GM18508 (cell line): Measurements from ENCODE around the gene C16orf90.
"Not testable (repeated sequence)": the region's sequence is repeated elsewhere in the genome, so short reads cannot be mapped to it uniquely, and the experiment has no call there.

Experiments
- ATAC-seq: cut with Tn5 transposase; IDR thresholded peaks from one replicate; pipeline ENCODE4 v1.9.1; 2021; ENCODE audit warnings: moderate number of reproducible peaks; ENCODE audit not compliant: insufficient read depth, unreplicated experiment

The C16orf90 gene

DNA sequence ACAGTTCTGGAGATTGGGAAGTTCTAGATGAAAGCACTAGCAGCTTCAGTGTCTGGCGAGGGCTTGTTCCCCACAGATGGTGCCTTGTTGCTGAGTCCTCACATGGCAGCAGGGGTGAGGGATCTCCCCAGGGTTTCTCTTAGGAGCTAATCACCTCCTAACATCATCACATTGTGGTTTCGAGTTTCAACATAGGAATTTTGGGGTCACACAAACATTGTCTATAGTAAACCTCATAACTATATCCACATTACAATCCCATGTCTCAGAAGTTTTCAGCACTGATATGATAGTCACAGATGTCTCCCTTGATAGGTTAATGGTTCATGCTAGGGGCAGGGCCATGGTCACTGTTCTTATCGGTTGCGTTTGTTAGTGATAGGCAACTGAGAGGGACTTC, 19.3 kb upstream of the C16orf90 start:
- no peak for ATAC-seq

GRCh38 chr16:3513892-3514583, 18.7 kb upstream of the C16orf90 start:
- no peak for ATAC-seq

GRCh38 chr16:3511286-3512180, 16.2 kb upstream of the C16orf90 start:
- ATAC-seq, result no peak

GRCh38 chr16:3510416-3510815, 15.1 kb upstream of the C16orf90 start:
- no peak for ATAC-seq

DNA sequence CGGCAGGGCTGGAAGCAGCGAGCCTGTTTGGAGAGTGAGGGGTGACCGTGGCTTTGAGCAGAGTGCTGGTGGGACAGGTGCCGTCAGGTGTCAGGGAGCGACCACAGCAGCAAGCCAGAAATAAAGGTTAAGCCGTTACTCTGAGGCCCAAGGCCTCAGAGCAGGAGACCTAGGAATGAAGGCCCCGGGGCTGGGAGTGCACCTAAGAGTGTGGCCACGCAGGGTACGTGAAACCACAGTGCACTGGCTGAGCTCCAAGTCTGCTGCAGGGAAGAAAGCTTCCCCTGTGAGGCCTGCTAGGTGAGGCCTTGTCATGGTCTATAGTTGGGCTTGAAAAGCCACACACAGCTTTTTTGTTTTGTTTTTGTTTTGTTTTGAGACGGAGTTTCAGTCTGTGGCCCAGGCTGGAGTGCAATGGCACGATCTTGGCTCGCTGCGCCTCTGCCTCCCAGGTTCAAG, 14.2 kb upstream of the C16orf90 start:
- ATAC-seq, result no peak

GRCh38 chr16:3508736-3509135, 13.4 kb upstream of the C16orf90 start:
- ATAC-seq, result no peak

GRCh38 chr16:3503523-3503922, 8.2 kb upstream of the C16orf90 start:
- no peak for ATAC-seq

DNA sequence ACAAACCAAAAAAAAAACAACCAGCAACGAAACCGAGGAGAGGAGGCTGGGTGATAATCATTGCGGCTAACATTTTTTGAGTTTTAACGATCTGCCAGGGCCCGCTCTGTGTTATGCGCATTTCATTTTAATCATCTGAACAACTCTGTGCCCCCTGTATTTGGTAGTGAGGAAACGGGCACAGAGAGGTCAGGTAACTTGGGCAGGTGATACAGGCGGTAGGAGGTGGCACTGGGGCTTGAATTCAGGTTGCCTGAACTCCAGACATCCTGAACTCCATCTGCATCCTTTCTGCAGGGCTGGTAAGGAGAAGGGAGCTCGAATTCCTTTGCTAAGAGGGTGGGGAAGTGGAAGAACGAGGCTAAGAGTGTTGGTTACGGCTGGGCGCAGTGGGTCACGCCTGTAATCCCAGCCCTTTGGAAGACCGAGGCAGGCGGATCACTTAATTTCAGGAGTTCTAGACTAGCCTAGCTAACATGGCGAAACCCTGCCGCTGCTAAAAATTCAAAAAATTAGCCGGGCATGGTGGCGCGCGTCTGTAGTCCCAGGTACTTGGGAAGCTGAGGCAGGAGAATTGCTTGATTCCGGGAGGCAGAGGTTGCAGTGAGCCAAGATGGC, 6.6 kb upstream of the C16orf90 start:
- ATAC-seq, result no peak

GRCh38 chr16:3501412-3501761, 6.1 kb upstream of the C16orf90 start:
- not testable (repeated sequence) for ATAC-seq

DNA sequence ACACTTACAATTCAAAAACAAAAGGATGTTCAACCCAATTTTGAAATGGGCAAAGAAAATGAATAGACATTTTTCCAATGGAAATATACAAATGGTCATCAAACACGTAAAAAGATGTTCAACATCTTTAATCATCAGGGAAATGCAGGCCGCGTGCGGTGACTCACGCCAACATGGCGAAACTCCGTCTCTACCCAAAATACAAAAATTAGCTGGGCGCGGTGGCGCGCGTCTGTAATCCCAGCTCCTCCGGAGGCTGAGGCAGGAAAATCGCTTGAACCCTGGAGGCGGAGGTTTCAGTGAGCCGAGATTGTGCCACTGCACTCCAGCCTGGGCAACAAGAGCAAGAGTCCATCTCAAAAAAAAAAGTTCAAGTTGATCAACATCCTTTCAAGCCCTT, 3.7 kb upstream of the C16orf90 start:
- ATAC-seq, result no peak

- ATAC-seq, result no peak
Observed at GRCh38 chr16:3497771-3498170, 2.5 kb upstream of the C16orf90 start.

DNA sequence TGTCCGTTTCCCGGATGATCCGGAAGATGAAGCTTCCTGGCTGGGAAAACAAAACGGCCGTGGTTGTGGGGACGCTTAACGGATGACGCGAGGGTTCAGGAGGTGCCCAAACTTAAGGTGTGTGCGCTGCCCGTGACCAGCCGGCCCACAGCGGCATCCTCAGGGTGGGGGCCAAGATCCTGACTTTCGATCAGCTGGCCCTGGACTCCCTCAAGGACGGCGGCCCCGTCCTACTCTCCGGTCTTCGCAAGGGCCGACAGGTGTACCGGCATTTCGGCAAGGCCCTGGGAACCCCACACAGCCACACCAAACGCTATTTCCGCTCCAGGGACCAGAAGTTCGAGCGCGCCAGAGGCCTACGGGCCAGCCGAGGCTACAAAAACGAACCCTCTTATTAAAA, 1.1 kb upstream of the C16orf90 start:
- ATAC-seq, result no peak

- no peak for ATAC-seq
Observed at GRCh38 chr16:3494386-3494973, 809 bp downstream of the C16orf90 start.

DNA sequence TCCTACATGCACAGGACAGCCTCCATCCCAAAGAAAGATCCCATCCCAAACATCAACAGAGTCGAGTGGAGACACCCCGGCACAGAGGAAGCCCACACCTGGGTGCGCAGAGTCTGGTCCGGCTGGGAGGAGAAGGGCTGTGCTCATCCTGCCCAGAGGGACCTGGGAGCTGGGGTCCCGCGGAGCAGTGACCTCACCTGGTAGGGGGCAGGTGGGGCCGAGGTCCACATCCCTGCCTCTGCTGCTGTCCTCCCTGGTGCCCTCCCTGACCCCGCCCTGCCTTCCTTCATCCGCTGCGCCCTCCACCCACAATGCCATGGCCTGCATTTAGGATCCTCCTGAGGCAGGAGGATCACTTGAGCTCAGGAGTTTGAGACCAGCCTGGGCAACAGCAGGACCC, 2.9 kb downstream of the C16orf90 start:
- no peak for ATAC-seq

DNA sequence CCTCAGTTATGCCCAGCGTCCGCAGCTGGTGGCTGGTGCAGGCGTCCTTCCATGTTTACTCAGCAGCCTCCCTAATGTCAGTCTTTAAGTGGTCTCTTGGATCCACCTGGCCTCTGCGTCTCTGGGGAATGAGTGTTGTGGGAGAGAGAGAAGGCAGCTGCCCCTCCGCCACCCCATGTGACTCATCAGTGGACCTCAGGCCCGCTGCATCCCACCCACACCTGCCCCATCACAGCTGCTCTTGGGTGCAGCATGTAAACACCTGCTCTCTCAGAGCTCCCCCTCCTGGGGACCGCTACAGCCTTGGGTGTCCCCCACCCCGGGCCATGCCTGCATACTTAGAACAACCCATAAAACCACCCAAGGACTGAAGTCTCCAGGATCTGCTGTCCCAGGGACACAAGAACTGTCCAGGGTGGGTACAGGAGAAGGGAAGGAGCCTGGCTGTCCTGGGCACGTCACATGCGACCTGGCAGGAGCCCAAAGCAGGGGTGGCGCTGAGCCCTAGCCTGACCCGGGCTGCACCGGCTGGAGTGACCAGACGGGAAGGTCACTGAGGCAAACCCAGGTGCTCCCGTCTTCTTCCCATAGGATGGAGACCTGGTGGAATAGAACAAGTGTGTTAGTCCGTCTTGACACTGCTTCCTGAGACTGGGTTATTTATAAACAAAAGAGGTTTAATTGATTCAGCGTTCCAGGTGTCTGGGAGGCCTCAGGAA, 4.2 kb downstream of the C16orf90 start:
- no peak for ATAC-seq

- no peak for ATAC-seq
Observed at GRCh38 chr16:3488801-3489200, 6.5 kb downstream of the C16orf90 start.

DNA sequence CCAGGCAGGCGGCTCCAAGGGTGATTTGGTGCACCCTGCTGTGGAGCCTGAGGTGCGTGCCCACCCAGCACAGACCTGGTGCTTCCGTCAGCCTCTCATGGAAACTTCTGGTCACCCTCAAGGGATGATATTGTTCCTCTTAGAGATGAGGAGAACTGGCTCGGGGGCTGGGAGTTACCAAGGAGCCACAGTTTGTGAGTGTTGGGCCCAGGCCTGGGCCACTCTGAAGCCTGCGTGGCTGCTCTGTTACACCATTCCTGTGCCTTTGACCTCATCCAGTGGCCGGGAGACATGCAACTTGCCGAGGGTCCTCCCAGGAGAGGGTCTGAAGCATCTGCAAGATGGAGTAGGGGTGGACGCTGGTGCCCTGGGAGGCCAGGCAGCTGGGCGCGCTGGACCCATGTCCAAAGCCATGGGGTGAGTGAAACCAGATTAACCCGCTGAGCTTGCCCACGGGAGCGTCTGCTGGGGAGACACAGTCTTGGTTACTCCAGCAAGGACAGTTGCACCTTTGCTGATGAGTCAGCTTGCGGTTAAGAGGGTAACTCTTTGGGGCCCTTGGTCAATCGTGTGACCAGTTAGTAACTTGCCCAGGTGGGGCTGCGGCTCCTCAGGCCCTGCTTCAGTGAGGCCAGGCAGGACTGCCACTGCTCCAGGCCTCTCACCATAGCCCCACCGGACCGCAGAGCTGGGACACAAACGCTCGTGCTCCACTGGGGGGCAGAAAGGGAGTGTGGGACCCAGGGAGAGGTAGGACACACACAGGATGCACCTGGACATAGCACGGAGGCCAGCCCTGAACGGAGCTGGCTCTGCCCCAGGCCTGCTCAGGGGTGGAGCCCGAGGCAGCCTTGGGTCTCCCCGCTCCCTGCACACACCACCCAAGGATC, 7.5 kb downstream of the C16orf90 start:
- no peak for ATAC-seq

DNA sequence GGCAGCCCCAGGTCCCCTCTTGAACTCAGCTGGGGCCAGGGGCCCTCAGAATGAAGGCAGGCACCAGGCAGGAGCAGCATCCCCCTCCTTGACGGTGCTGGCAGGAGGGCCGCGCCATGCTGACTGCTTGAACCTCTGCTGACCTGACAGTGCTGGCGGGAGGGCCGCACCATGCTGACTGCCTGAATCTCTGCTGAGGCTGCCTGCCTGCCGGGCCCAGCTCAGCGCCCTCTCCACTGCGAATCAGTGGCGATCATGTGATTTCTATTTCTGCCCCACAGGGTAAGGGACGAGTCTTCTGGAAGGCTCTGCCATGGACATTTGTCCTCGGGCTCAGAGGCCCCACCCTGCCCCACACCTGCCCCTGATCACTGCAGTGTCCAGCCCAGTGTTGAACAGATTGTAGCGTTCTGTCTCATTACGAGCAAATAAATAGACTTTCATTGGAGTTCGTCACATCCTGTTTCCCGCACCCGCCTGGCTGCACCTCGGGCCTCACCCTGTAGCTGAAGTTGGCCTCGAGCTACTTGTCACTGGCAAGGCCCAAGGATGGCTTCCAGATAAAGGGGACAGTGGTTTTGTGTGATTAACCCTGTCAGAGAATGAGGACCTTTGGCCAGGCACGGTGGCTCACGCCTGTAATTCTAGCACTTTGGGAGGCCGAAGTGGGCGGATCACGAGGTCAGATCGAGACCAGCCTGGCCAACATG, 8.6 kb downstream of the C16orf90 start:
- no peak for ATAC-seq
